HCT116 (cell line): Measurements from ENCODE around the gene SYT7. TPM values are rescaled to one million over a fixed set of nuclear protein-coding genes. Genes with fewer than 3 reads are reported as not detected.

Experiments used
- ATAC-seq: fragments of 200-7000 bp; cut with Tn5 transposase; 2 replicates; pipeline ENCODE4 v1.9.1; 2020; ENCODE audit warnings: mild to moderate bottlenecking, moderate library complexity
- BruUV-seq: library from RNA; stranded (reverse); fragments of 400-500 nt; replicated peaks from 2 replicates; lab custom pipeline; 2021; lab: Mats Ljungman, UMichigan
- CTCF ChIA-PET: fragments of 300-600 bp; sonication (Branson Sonifier 250); formaldehyde crosslinking; loops from one replicate; lab custom pipeline; 2021; ENCODE audit warnings: antibody characterized with exemption; lab: Charles Lee
- POLR2A ChIA-PET: fragments of 300-600, 350-600 bp; sonication (Branson Sonifier 250); formaldehyde crosslinking; loops from one replicate; lab custom pipeline; 2021; ENCODE audit warnings: antibody characterized with exemption; lab: Charles Lee
- RAD21 ChIA-PET, 2 experiments: fragments of 300-600 bp; sonication (Branson Sonifier 250); formaldehyde crosslinking; loops; one replicate each; lab custom pipeline; 2023; ENCODE audit warnings: low total read pairs in 2 of 2; ENCODE audit not compliant: uncharacterized antibody in 2 of 2, unreplicated experiment in 2 of 2, low non-redundant PET in 1 of 2; lab: Charles Lee
- DNase-seq: peaks from one replicate; pipeline ENCODE4 v3.0.0-alpha.2; 2010; ENCODE audit warnings: low read depth, low spot score
- H2AFZ ChIP-seq: fragments of 200-600 bp; shearing (Covaris generic), sonication (generic); 2 replicates; pipeline ENCODE4 v1.6.1; 2017; ENCODE audit warnings: low read depth, mixed run types, mixed read lengths, antibody characterized with exemption, low read length; ENCODE audit not compliant: poor library complexity, severe bottlenecking
- H3K27ac ChIP-seq: 2 replicates; pipeline ENCODE4 v1.5.1; 2012; ENCODE audit warnings: low read depth, low read length
- H3K27me3 ChIP-seq: fragments of 200-600 bp; sonication (generic); 2 replicates; pipeline ENCODE4 v1.6.1; 2016; ENCODE audit warnings: mixed run types, low read length, mixed read lengths; ENCODE audit not compliant: insufficient read depth
- H3K36me3 ChIP-seq, 2 experiments: fragments of 200-500 bp in 1 of 2; fragments of 200-600 bp in 1 of 2; sonication (Bioruptor generic) in 1 of 2; sonication (generic) in 1 of 2; 2 replicates each; pipeline versions ENCODE4 v1.5.1 to v1.6.1; 2014 to 2016; ENCODE audit warnings: low read length in 2 of 2, inconsistent platforms in 1 of 2, mixed read lengths in 1 of 2, mixed run types in 1 of 2; ENCODE audit not compliant: insufficient read depth in 2 of 2, control insufficient read depth in 1 of 2
- H3K4me1 ChIP-seq, 2 experiments: fragments of 200-600 bp in 1 of 2; sonication (generic) in 1 of 2; 2 replicates each; pipeline versions ENCODE4 v1.5.1 to v1.6.1; 2012 to 2017; ENCODE audit warnings: low read length in 2 of 2, inconsistent platforms in 1 of 2, mild to moderate bottlenecking in 1 of 2, mixed read lengths in 1 of 2, mixed run types in 1 of 2, moderate library complexity in 1 of 2; ENCODE audit not compliant: insufficient read depth in 2 of 2, control insufficient read depth in 1 of 2
- H3K4me2 ChIP-seq: fragments of 200-600 bp; sonication (generic); 2 replicates; pipeline ENCODE4 v1.6.1; 2017; ENCODE audit warnings: mixed run types, low read length, mixed read lengths
- H3K4me3 ChIP-seq, 2 experiments: fragments of 200-600 bp in 1 of 2; sonication (generic) in 1 of 2; replicated peaks in 1 of 2; 2 replicates each; pipeline ENCODE4 v1.5.1; 2011 to 2016; ENCODE audit warnings: low read length in 2 of 2, control low read depth in 1 of 2, low read depth in 1 of 2, mild to moderate bottlenecking in 1 of 2, mixed read lengths in 1 of 2, mixed run types in 1 of 2
- H3K79me2 ChIP-seq: fragments of 200-600 bp; sonication (generic); 2 replicates; pipeline ENCODE4 v1.6.1; 2017; ENCODE audit warnings: mild to moderate bottlenecking, mixed run types, low read length, moderate library complexity, mixed read lengths; ENCODE audit not compliant: insufficient read depth
- H3K9ac ChIP-seq: fragments of 200-600 bp; sonication (generic); 2 replicates; pipeline ENCODE4 v1.6.1; 2016; ENCODE audit warnings: low read length, mixed read lengths
- H3K9me2 ChIP-seq: fragments of 200-600 bp; sonication (generic), shearing (Covaris generic); 2 replicates; pipeline ENCODE4 v1.6.1; 2017; ENCODE audit warnings: mixed run types, mild to moderate bottlenecking, moderate library complexity; ENCODE audit not compliant: insufficient read depth
- H3K9me3 ChIP-seq, 2 experiments: fragments of 200-500 bp in 1 of 2; fragments of 200-600 bp in 1 of 2; sonication (Bioruptor generic) in 1 of 2; sonication (generic) in 1 of 2; 2 replicates each; pipeline ENCODE4 v1.6.1; 2014 to 2017; ENCODE audit warnings: low read length in 2 of 2, mixed read lengths in 2 of 2, inconsistent platforms in 1 of 2, low read depth in 1 of 2, mild to moderate bottlenecking in 1 of 2, mixed run types in 1 of 2, moderate library complexity in 1 of 2; ENCODE audit not compliant: control insufficient read depth in 1 of 2, insufficient read depth in 1 of 2
- H4K20me1 ChIP-seq: fragments of 200-600 bp; sonication (generic), shearing (Covaris generic); 2 replicates; pipeline ENCODE4 v1.6.1; 2017; ENCODE audit warnings: mixed run types, mild to moderate bottlenecking, moderate library complexity; ENCODE audit not compliant: insufficient read depth
- CEBPB ChIP-seq: IDR thresholded peaks from 2 replicates; pipeline ENCODE4 v1.6.1; 2012; ENCODE audit warnings: low read depth
- CTCF ChIP-seq, 3 experiments: fragments of 200-600 bp in 1 of 3; sonication (generic) in 1 of 3; IDR thresholded peaks in 2 of 3; conservative IDR thresholded peaks in 1 of 3; 2 replicates each; pipeline ENCODE4 v1.5.1; 2012 to 2017; ENCODE audit warnings: low read depth in 2 of 3, low read length in 2 of 3, antibody characterized with exemption in 1 of 3, borderline replicate concordance in 1 of 3, control low read depth in 1 of 3, mild to moderate bottlenecking in 1 of 3, mixed read lengths in 1 of 3, mixed run types in 1 of 3, moderate library complexity in 1 of 3; ENCODE audit not compliant: insufficient read depth in 1 of 3
- ELF1 ChIP-seq: IDR thresholded peaks from 2 replicates; pipeline ENCODE4 v1.6.1; 2012; ENCODE audit warnings: low read depth, borderline replicate concordance
- EZH2phosphoT487 ChIP-seq: fragments of 200-600 bp; IDR thresholded peaks from 2 replicates; pipeline ENCODE4 v1.6.1; 2018; ENCODE audit warnings: antibody characterized with exemption, borderline replicate concordance
- JUND ChIP-seq: IDR thresholded peaks from 2 replicates; pipeline ENCODE4 v1.6.1; 2012
- MAX ChIP-seq: IDR thresholded peaks from 2 replicates; pipeline ENCODE4 v1.6.1; 2012
- POLR2AphosphoS5 ChIP-seq: IDR thresholded peaks from 2 replicates; pipeline ENCODE4 v1.6.1; 2011; ENCODE audit warnings: mild to moderate bottlenecking, low read depth, low read length, moderate library complexity
- RAD21 ChIP-seq: IDR thresholded peaks from 2 replicates; pipeline ENCODE4 v1.6.1; 2012; ENCODE audit warnings: low read depth, mild to moderate bottlenecking
- SP1 ChIP-seq: IDR thresholded peaks from 2 replicates; pipeline ENCODE4 v1.6.1; 2012; ENCODE audit warnings: low read depth
- SRF ChIP-seq: IDR thresholded peaks from 2 replicates; pipeline ENCODE4 v1.6.1; 2012; ENCODE audit warnings: low read depth
- YY1 ChIP-seq: IDR thresholded peaks from 2 replicates; pipeline ENCODE4 v1.6.1; 2011; ENCODE audit warnings: low read length, low read depth, moderate library complexity, mild to moderate bottlenecking; ENCODE audit not compliant: insufficient replicate concordance; ENCODE audit errors: extremely low read depth
- ZBTB33 ChIP-seq: IDR thresholded peaks from 2 replicates; pipeline ENCODE4 v1.6.1; 2011; ENCODE audit warnings: mild to moderate bottlenecking, low read length, moderate library complexity; ENCODE audit not compliant: insufficient replicate concordance; ENCODE audit errors: extremely low read depth
- ZFX ChIP-seq: fragments of 450-650 bp; IDR thresholded peaks from 2 replicates; pipeline ENCODE4 v1.6.1; 2017
- intact Hi-C: fragments of 100-400 bp; cut with micrococcal nuclease; formaldehyde crosslinking; loops from 2 replicates; pipeline ENCODE4 v1.10.0; 2022
- total RNA-seq: library from RNA; stranded (reverse); gene quantifications from one replicate; pipeline ENCODE4 v1.2.1, GENCODE V29; 2021; ENCODE audit not compliant: unreplicated experiment
- TF ChIP-seq, protein P1 (sequence below): IDR thresholded peaks from 2 replicates; pipeline ENCODE4 v1.6.1; 2012; ENCODE audit warnings: low read depth

The SYT7 gene
- total RNA-seq, 1 experiment from 2014 or later = 27.4 TPM

DNA sequence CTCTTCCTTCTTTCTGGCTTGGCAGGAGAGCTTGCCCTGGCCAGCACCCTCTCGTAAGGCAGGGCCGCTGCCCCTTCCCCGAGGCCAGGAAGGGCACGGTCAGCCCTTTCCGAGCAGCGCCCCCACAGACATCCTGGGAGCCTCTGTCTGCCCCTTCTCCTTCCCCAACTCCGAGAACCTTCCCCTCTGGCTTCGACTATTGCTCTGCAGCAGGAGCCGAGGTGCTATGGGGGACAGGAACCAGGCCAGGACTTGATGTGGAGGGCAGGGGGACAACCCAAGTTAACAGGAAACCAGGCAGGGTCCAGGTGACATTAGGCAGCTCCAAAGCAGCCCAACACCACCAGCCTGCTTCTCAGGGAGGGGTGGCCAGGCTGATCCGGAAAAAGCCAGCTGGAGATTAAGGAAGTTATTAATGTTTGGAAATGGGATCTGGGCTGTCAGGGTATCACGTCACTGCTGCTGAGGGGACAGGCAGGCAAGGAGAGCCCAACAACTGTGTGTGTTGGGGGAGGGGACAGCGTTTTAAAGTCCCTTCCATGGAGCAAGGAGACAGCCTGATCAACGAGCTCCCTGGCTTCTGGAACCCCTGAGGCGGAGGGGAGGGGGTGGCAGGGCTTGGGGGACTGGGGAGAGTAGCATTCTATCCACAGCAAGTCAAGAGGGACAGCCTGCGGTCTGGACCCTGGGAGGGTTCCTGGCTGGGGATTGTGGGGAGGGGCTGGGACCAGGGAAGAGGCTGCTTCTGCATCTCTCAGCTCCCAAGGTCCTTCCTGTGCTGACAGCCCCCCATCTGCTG is 27.3 kb downstream of the SYT7 start (continued):
- TF ChIP-seq, protein P1, sequence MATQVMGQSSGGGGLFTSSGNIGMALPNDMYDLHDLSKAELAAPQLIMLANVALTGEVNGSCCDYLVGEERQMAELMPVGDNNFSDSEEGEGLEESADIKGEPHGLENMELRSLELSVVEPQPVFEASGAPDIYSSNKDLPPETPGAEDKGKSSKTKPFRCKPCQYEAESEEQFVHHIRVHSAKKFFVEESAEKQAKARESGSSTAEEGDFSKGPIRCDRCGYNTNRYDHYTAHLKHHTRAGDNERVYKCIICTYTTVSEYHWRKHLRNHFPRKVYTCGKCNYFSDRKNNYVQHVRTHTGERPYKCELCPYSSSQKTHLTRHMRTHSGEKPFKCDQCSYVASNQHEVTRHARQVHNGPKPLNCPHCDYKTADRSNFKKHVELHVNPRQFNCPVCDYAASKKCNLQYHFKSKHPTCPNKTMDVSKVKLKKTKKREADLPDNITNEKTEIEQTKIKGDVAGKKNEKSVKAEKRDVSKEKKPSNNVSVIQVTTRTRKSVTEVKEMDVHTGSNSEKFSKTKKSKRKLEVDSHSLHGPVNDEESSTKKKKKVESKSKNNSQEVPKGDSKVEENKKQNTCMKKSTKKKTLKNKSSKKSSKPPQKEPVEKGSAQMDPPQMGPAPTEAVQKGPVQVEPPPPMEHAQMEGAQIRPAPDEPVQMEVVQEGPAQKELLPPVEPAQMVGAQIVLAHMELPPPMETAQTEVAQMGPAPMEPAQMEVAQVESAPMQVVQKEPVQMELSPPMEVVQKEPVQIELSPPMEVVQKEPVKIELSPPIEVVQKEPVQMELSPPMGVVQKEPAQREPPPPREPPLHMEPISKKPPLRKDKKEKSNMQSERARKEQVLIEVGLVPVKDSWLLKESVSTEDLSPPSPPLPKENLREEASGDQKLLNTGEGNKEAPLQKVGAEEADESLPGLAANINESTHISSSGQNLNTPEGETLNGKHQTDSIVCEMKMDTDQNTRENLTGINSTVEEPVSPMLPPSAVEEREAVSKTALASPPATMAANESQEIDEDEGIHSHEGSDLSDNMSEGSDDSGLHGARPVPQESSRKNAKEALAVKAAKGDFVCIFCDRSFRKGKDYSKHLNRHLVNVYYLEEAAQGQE = no peak
- TF ChIP-seq SRF (no peak), CEBPB (no peak), POLR2AphosphoS5 (no peak)
- TF ChIP-seq, all 23 proteins: peak for 0

DNA sequence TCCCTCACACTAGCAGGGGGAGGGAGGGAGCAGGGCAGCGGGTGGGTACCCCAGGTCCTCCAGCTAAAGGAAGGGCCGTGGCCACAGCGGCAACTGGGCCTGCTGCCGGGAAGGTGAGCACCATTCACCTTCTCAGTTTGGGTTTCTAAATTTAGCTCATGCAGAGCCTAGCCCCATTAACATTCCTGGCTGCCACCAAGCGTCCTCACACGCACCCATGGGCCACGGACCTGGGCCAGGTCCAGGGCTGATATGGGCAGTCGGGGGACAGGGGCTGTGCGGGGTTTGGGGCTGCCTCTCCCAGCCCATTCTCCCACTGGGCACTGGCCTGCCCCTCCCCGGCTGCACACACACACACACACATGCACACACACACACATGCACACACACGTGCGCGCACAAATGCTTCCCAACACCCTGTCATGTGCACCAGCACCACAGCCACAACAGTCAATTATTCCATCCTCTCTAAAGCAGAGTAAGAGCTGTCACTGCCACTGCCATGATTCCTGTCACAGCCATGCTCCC is 28.7 kb downstream of the SYT7 start:
- H3K9ac ChIP-seq = peak overlapping the region; percentile 38
- H3K9me2 ChIP-seq = no peaks in the 10 kb centered on the region
- H3K4me1 ChIP-seq = peaks cover 12 to 35% of the 10 kb centered on the region in 2 experiments
- ChIA-PET POLR2A (no interaction called here), CTCF (interaction anchor here (0.9 kb wide), 1 partner anchor 15 kb away, joined by 3 read pairs; no protein-coding TSS in a partner anchor), RAD21 (no interaction called here)
- H3K4me2 ChIP-seq = peak overlapping the region; percentile 65
- TF ChIP-seq SP1 (no peak), MAX (no peak), EZH2phosphoT487 (no peak), ZBTB33 (no peak), ELF1 (no peak), JUND (no peak), SRF (no peak), RAD21 (no peak), CTCF (IDR thresholded peaks at IDR 0.05 in 2 of 3, conservative IDR thresholded peaks at IDR 0.05 in 1 of 3; ENCODE audit: borderline replicate concordance in 1 of 3, insufficient read depth in 1 of 3, low read depth in 2 of 3, low read length in 2 of 3) (no peak), ZFX (no peak), YY1 (no peak)
- no peaks in the 10 kb centered on the region for H3K27me3 ChIP-seq
- peak; percentile 33 for ATAC-seq
- H3K79me2 ChIP-seq = no peaks in the 10 kb centered on the region
- no peaks in the 10 kb centered on the region for H4K20me1 ChIP-seq
- H3K27ac ChIP-seq = peak overlapping the region; percentile 43; the same call in 1 of the 2 replicates
- intact Hi-C loops = no loop called here
- DNase-seq = no peak
- H3K36me3 ChIP-seq = no peaks in the 10 kb centered on the region
- H2AFZ ChIP-seq = no peak overlapping the region
- BruUV-seq = no TSS peak
- H3K9me3 ChIP-seq = no peaks in the 10 kb centered on the region
- H3K4me3 ChIP-seq = peak overlapping the region in 1 of 2 experiments; percentile 32; a peak in 3 of 4 replicates
